Umbilical cord (tissue), 2 donors: Measurements from ENCODE around the gene VMAC. TPM values are rescaled to one million over a fixed set of nuclear protein-coding genes. Genes with fewer than 3 reads are reported as not detected.

Experiments
- DNase-seq: peaks from one replicate; pipeline ENCODE4 v3.0.0-alpha.2; 2015; ENCODE audit warnings: low spot score
- total RNA-seq: library from RNA; depleted of rRNA; stranded (reverse); fragments of >200 nt; gene quantifications from one replicate; pipeline ENCODE4 v1.2.3, GENCODE V29; 2014; ENCODE audit warnings: low replicate concordance; ENCODE audit not compliant: insufficient read depth

Gene VMAC
- total RNA-seq, 1 donor from 2014 or later = 9.1 TPM

DNA sequence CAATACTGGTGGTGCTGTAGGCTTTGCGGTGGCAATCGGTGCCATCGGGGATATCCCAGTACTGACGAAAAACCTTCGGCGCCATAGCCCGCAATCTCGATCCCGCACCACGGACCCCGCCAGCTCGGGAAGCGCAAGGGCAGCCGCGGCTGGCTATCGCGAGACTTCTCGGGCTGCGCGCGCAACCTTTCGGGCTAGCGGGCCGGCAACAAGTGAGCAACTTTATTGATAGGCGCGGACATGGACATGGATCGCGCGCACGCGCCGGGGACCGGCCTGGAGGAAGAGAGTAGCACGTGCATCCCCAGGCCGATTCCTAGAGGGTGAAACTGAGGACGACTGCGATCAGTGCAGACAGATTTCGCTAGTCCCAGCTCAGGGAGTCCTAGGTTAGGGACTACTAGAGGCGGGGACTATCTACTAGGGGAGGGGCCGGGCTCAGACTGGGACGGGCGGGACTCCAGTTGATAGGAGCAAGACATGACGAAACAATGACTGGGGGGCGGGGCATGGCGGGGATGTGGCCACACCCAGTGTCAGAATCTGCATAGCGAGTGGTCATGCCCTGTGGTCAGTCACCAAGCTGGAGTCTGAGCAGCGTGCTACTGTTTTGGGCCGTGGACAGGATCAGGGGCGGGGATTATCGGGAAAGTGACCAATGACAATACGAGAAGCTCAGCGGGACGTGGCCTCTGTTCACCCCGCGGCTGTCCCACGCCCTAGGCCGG is 884 bp upstream of the VMAC start, which contains the start of gene NDUFA11:
Gene NDUFA11, minus strand, starts transcription at position 167 of the 728 bp plus-strand sequence. Its CDS starts 82 bp downstream, at position 85.
- no peak for DNase-seq

DNA sequence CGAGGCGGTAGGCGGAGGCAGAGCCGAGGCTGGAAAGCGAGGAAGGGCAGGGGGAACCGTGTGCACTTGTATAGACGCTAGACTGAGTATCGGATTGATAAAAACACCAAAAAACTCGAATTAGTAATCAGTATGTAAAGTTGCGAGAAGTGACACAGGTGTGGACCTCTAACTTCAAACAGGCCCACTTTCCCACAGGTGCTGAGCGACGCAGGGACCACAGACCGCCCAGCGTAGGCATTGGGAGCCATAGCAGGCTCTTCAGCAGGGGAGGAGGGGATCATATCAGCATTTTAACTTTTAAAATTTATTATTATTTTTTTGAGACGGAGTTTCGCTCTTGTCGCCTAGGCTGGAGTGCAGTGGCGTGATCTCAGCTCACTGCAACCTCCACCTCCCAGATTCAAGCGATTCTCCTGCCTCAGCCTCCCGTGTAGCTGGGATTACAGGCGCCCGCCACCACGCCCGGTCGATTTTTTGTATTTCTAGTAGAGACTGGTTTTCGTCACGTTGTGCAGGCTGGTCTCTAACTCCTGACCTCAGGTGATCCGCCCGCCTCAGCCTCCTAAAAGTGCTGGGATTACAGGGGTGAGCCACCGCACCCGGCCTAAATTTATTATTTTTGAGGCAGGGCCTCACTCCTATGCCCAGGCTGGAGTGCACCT is 574 bp downstream of the VMAC start:
- DNase-seq = no peak

DNA sequence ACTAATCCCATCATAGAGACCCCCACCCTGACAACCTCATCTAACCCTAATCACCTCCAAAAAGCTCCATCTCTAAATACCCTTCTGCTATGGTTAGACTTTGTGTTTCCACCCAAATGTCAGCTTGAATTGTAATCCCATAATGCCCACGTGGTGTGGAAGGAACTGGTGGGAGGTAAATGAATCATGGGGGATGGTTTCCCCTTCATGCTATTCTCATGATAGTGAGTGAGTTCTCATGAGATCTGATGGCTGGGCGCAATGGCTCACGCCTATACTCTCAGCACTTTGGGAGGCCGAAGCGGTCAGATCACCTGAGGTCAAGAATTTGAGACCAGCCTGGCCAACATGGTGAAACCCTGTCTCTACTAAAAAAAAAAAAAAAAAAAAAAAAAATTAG is 2.6 kb downstream of the VMAC start:
- DNase-seq = no peak

DNA sequence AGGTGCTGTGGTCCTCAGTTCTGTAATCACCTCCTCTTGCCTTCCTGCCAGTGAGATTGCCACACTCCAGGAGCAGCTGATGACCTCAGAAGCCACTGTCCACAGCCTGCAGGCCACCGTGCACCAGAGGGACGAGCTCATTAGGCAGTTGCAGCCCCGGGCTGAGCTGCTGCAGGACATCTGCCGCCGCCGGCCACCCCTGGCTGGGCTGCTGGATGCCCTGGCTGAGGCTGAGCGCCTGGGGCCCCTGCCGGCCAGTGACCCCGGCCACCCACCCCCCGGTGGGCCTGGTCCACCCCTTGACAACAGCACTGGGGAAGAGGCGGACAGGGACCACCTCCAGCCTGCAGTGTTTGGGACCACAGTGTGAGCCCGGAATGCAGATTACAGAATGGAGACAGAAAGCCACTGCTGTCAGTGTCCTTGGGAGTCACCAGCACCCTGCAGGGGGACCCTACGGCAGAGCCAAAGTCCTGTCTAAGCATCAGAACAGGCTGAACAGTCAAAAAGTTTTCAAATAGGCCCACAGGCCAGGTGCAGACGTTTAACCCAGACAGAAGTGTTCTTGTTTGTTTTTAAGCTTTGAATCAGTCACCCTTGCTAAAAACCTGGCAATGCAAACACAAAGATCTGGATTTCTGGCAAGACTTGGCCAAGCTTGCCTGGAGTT is 4.2 kb downstream of the VMAC start:
- no peak for DNase-seq

DNA sequence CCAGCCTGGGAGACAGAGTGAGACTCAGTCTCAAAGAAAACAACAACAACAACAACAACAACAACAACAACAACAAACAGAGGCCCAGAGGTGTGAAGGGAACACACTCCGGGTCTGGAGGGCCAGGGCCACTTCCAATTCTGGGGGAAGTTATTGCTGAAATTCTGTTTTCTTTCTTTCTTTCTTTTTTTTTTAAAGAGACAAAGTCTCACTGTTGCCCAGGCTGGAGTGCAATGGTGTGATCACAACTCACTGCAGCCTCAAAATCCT is 5.9 kb downstream of the VMAC start:
- DNase-seq = no peak

DNA sequence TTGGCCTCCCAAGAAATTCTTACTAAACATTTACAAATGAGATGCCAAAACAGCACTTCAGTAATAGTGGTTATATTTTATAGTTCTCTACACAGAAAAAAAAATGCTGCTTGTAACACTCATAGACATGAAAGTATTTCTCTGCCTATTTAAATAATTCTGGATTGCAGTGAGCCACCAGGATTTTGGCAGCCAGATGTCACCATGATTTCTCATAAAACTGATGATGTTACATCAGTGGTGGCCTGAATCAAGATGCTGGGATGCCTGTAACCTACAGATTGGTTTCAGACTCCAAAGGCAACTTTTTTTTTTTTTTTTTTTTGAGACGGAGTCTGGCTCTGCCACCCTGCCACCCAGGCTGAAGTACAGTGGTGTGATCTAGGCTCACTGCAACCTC is 6.7 kb downstream of the VMAC start:
- no peak for DNase-seq

DNA sequence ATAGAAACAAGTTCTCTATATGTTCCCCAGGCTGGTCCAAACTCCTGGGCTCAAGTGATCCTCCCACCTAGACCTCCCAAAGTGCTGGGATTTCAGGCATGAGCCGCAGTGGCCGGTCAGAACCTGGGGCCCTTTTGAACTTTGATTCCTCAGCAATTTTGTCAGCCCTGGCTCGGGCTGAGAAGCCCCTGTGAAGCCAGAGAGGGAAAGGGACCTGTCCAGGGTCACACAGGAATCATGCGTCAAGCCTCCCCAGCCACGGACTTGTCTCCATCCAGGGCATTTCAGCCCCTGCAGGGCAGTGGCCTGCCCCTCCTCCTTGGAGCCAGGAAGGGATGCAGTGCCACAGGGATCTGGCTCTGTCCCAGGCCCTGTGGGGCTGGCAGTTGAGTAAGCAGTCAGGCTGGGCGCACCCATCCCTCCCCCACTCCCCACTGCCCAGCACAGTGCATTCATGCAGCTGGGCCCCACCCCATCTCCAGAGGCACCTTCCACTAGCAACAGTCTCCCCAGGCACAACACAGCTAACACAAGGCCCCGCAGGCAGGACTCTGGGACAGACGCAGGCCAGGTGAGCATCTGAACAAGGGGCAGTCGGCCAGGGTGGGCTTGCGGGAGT is 9.2 kb downstream of the VMAC start, which contains the start of gene CAPS:
Gene CAPS, plus strand, starts transcription at position 516 of the 619 bp plus-strand sequence. CDS start 153 bp downstream, outside the sequence.
- peak; percentile 77 for DNase-seq

DNA sequence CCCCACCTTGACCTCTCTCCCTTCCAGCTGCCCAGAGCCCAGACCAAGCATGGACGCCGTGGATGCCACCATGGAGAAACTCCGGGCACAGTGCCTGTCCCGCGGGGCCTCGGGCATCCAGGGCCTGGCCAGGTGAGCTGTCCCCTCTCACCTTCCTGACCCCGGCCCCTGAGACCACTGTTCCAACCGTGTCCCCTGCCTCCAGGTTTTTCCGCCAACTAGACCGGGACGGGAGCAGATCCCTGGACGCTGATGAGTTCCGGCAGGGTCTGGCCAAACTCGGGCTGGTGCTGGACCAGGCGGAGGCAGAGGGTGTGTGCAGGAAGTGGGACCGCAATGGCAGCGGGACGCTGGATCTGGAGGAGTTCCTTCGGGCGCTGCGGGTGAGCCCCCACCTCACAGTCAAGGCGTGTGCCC is 9.7 kb downstream of the VMAC start:
- DNase-seq = no peak

DNA sequence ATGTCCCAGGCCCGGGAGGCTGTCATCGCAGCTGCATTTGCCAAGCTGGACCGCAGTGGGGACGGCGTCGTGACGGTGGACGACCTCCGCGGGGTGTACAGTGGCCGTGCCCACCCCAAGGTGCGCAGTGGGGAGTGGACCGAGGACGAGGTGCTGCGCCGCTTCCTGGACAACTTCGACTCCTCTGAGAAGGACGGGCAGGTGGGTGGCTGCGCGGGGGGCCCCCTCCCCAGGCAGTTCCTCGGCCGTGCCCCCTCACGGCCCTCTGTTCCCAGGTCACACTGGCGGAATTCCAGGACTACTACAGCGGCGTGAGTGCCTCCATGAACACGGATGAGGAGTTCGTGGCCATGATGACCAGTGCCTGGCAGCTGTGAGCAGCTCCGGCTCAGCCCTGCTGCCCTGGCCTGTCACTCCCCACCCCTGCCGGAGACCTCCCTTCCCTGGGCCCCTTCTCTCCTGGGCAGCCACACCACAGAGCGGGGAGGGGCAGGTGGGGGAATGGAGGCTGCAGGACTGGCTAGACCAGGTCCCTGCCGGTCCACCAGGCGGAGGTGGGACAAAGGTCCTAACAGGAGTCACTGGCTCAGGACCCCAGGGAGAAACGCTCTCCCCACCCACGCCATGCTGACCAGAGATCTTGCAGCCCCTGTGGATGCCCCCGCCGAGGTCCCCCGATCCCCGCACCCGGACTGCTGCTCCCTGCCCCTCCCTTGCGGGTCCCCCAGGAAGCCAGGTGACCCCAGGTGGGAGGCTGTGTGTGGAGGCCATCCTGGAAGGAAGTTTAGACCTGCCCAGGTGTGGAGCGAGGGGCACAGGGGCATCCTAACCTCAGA is 10.5 kb downstream of the VMAC start:
- DNase-seq = peak; percentile 70

DNA sequence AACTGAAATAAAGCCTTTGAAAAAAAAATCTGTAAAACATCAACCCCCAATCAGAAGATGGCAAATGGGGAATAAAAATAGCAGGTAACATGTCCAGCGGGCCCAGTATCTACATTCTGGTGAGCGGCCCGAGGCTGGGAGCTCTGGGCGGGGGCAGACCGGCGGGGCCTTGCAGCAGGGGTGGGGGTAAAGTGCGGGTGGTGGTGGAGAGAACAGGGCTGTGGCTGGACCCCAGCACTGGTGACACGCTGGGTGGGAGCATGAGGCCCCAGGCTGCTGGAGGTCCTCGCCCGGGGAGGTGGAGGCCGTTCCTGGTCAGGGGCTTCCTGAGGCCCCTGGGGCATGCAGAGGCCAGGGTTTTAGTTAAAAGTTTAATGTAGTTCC is 11.1 kb downstream of the VMAC start:
- no peak for DNase-seq

DNA sequence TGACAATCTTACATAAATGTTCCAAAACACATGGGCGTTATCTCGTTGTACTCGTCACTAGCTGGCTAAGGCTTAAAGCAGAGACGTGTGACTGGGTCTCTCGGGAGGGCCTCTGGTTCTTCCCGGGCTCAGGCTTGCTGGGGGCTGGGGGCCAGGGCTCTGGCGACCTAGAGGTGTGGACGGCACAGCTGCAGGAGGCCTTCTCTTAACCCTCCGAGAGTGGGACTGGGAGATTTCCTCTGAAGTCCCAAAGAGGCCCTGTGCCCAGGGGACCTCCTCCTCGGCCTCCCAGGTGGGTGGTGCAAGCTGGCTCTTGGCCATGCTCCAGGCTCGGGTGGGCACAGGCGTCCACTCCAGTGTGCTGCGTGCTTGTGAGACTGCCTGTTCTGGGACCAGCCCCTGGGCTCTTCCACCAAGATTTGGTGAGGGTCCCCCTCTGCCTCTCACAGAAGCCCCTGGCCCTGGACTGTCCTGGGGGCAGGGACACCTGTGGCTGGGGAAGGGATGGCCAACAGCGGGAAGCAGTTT is 11.6 kb downstream of the VMAC start:
- peak; percentile 69 for DNase-seq

DNA sequence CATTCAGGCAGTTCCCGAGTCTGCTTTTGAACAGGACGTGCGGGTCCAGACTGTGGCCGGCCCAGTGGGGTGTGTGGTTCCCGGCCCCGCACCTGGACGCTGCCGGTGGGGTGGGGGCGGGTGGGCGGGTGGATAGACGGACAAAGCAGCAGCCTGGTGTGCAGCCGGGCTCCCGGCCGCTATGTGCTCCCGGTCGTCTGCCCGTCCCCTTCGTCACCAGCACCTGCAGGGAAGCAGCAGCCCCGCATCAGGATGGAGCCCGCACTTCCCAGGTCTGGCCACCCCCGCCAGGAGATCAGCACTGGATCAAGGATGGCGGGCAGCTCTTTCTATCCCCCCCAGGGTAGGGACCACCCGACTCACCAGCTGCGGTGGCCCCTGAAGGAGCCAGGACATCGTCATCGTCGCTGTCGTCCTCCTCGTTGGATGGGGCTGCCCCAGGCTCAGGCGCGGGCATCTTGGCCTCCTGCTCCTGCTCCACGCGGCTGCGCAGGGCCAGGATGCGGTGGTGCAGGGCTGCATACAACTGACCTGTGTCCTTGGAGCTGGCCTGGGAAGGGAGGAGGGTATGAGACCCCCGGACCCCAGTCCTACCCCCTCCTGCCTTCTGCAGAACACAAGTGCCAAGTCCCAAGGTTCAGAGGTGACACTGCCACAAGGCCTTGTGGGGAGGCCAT is 12.9 kb downstream of the VMAC start:
- no peak for DNase-seq

DNA sequence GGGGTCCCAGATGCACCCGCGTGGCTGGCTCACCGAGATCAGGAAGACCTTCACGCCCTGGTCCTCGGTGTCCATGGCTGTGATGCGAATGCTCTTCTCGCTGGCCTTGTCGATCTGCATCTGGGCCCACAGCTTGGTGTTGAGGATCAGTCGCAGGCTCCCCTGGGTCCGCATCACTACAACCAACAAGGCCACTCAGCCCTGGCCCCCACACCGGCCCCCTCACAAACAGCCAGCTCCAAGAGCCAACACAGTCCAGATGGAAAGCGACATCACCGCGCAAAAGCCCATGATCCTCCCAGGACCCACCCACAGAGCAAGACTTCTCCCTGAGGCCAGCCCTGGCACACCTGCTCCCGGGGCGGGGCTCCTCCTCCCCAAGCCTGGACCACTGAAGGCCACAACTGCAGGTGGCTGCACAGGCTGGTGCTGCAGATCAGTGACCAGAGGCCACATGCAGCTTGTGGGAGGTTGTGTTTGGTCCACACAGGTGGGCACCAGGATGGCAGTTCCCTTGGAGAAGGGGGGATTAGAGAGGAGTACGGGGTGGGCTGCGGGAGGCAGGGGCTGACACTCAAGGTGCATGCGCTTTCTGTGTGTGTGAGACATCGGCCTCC is 13.9 kb downstream of the VMAC start:
- DNase-seq = no peak

DNA sequence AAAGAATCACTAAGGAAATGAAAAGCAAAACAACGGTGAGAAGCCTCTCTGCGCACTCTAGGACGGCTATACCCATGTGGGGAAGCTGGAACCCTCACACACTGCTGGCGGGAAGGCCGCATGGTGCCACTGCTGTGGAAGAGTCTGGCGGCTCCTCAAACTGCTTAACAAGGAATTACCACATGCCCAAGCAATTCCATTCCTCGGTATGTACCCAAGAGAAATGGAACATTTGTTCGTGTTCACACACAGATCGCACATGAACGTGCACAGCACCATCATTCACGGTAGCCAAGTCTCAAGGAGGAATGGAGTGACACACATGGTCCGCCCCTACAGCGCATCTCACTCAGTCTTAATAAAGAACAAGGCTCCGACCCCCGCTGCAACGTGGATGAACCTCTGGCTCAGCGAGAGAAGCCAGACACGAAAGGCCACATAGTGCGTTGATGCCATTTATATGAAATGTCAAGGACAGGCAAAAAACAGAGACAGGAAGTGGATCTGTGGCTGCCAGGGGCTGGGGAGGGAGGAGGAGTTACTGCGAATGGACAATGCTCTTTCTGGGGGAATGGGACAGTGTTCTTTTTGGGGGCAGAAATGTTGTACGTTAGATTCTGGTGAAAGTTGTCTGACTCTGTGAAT is 17.0 kb downstream of the VMAC start:
- no peak for DNase-seq

DNA sequence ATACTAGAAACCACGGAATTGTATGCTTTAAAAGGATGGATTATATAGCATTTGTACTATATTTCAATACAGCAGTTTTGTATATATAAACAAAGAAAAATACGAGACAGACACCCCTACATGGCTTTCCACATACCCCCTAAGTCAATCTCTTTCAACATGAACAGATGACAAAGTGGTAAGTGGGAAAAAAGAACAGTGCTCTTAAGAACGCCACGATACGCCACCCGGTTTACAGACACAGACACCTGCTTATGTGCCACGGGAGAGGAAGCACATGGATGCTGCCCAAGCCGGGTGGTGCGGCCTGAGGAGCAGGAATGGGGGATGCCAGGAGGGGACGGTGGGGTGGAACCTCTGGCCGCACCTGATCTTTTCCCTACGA is 17.5 kb downstream of the VMAC start:
- no peak for DNase-seq

DNA sequence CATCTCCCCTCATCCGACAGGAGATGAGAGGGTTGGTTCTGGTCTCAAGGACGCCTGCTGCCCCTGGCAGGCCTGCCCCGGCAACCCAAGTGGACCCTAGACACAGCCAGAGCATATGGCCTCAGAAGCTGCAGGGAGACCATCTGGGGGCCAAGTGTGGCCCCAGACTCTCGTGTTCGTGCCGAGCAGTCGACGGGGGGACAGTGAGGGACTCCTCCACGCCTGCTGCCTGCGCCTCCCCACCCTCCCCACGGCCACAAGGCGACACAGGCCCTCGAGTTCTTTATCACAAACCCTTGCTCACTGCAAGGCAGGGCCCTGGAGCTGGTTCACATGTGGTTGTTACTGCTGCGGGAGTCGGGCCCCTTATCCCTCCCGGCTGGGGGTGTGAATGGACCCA is 18.7 kb downstream of the VMAC start:
- DNase-seq = no peak

DNA sequence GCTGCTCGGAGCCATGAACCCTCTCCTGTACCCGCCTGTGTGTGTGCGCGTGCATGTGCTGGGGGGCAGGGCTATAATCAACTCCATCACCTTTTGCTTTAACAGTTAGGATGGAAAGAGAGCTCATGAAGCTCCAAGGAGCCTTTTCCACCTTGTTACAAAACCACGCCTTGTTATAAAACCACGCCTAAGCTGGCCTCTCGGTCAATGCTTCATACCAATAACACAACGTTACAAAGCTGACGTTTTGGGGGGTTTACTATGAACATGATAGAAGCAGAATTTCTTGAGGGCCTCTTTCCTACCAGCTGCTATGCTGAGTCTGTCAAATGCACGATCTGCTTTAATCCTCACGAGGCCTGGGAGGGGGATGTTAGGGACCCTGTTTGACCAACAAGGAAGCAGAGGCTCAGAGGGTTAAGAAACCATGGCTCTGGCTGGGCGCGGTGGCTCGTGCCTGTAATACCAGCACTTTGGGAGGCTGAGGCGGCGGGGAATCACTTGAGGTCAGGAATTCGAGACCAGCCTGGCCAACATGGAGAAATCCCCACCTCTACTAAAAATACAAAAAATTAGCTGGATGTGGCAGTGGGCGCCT is 21.3 kb downstream of the VMAC start:
- DNase-seq = peak; percentile 54

DNA sequence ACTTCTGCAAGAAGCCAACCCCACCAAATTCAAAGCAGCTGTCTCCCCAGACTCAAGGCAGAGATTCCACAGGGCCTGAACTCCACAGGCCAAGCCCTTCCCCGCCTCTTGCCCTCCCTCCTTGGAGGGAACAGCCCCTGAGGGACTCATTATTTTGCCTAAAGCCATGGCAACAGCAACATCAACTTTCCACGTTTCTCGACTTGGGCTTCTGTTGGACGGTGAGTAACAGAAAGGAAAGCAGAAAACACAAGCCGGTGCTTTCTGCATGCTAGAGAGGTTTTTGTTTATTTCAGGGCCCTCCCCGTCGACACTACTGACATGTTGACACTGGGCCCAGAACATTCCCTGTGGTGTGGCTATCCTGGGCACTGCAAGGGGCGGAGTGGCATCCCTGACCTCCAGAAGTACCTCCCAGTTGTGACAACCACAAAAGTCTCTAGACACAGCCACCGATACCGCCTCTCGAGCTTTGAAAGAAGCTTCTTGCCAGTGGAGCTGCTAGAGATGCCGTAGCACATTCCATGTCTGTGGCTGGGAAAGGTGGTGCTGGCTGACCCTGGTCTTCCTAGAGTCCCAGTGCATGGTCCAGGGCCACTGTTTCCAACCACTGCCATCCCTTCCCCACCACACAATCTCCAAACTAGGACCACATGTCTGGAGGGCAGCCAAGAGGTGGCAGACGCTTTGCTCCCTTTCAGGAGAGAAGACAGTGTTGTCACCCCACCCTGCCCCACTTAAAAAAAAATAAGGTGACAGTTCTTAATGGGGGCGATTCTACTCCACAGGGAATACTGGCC is 22.2 kb downstream of the VMAC start:
- peak; percentile 98 for DNase-seq

DNA sequence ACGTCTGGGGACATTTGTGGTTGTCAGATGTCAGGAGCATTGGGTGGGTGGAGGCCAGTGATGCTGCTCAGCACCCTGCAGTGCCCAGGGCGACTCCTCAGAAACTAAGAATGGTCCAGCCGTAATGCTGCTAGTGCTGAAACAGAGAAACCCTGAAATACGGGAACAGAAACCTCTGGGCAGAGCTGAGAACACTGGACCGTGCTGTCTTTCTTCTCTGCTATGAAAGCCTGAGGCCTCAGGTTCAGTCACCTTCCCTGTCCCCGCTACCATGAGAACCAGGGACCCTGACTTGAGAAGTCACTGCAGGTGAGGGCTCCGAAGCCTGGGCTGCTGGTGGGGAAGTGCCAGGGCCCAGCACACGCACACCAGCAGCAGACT is 22.8 kb downstream of the VMAC start:
- no peak for DNase-seq
